B cell (primary cell): Measurements from ENCODE around the gene ANKS1A.
"Not testable (repeated sequence)": the region's sequence is repeated elsewhere in the genome, so short reads cannot be mapped to it uniquely, and the experiment has no call there.

ENCODE experiments used
- EZH2 ChIP-seq: IDR thresholded peaks from 2 replicates; pipeline ENCODE4 v1.6.1; 2012; ENCODE audit warnings: borderline replicate concordance, low read depth, mild to moderate bottlenecking, moderate library complexity, low read length; ENCODE audit not compliant: insufficient read depth, poor library complexity, severe bottlenecking
- TF ChIP-seq, protein P1 (sequence below): fragments of 200-600 bp; IDR thresholded peaks from one replicate; pipeline ENCODE4 v1.8.0; 2022; ENCODE audit warnings: antibody characterized with exemption, mild to moderate bottlenecking

DNA sequence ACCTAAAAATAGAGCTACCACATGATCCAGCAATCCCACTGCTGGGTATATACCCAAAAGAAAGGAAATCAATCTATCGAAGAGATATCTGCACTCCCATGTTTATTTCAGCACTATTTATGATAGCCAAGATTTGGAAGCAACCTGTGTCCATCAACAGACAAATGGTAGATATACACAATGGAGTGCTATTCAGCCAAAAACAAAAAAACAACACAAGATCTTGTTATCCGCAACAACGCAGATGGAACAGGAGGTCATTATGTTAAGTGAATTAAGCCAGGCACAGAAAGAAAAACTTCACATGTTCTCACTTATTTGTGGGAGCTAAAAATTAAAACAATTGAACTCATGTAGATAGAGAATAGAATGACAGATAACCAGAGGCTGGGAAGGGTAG lies 249.1 kb downstream of the ANKS1A start:
- TF ChIP-seq, protein P1, sequence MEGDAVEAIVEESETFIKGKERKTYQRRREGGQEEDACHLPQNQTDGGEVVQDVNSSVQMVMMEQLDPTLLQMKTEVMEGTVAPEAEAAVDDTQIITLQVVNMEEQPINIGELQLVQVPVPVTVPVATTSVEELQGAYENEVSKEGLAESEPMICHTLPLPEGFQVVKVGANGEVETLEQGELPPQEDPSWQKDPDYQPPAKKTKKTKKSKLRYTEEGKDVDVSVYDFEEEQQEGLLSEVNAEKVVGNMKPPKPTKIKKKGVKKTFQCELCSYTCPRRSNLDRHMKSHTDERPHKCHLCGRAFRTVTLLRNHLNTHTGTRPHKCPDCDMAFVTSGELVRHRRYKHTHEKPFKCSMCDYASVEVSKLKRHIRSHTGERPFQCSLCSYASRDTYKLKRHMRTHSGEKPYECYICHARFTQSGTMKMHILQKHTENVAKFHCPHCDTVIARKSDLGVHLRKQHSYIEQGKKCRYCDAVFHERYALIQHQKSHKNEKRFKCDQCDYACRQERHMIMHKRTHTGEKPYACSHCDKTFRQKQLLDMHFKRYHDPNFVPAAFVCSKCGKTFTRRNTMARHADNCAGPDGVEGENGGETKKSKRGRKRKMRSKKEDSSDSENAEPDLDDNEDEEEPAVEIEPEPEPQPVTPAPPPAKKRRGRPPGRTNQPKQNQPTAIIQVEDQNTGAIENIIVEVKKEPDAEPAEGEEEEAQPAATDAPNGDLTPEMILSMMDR = not testable (repeated sequence)
- TF ChIP-seq EZH2 = not testable (repeated sequence)
